B cell (primary cell): Measurements from ENCODE around the gene RAB26. TPM values are rescaled to one million over a fixed set of nuclear protein-coding genes. Genes with fewer than 3 reads are reported as not detected.

ENCODE experiments used
- ATAC-seq: fragments of 200-7000 bp; cut with Tn5 transposase; one replicate; pipeline ENCODE4 v1.10.0; 2021; ENCODE audit warnings: low read depth, mild to moderate bottlenecking, moderate number of reproducible peaks, moderate library complexity
- CTCF ChIA-PET: fragments of 350-600 bp; sonication (Branson Sonifier 250); formaldehyde crosslinking; loops from one replicate; lab custom pipeline; 2021; ENCODE audit warnings: antibody characterized with exemption, inconsistent platforms; lab: Charles Lee
- POLR2A ChIA-PET: fragments of 350-600 bp; sonication (Branson Sonifier 250); formaldehyde crosslinking; loops from one replicate; lab custom pipeline; 2021; ENCODE audit warnings: antibody characterized with exemption; lab: Charles Lee
- DNase-seq: peaks from one replicate; pipeline ENCODE4 v3.0.0; 2013
- H2AFZ ChIP-seq: 2 replicates; pipeline ENCODE4 v1.6.1; 2012; ENCODE audit warnings: mild to moderate bottlenecking, low read depth, low read length; ENCODE audit not compliant: insufficient read depth, poor library complexity, severe bottlenecking
- H3K27ac ChIP-seq, 2 donors: 1 replicate in 1 of 2; 2 replicates in 1 of 2; pipeline ENCODE4 v1.5.1; 2012 to 2013; ENCODE audit warnings: low read length in 2 of 2, mild to moderate bottlenecking in 2 of 2, moderate library complexity in 1 of 2
- H3K27me3 ChIP-seq, 4 experiments: fragments of 200-600 bp in 1 of 4; sonication (generic) in 1 of 4; replicated peaks in 1 of 4; 1 replicate in 2 of 4; 2 replicates in 2 of 4; pipeline versions ENCODE4 v1.6.1 to v1.7.0; 2013 to 2016; ENCODE audit warnings: low read length in 3 of 4, mild to moderate bottlenecking in 2 of 4, mixed read lengths in 1 of 4, moderate library complexity in 1 of 4; ENCODE audit not compliant: insufficient read depth in 4 of 4, control insufficient read depth in 3 of 4; ENCODE audit errors: control extremely low read depth in 1 of 4
- H3K36me3 ChIP-seq, 2 experiments: replicated peaks in 1 of 2; 1 replicate in 1 of 2; 2 replicates in 1 of 2; pipeline versions ENCODE4 v1.6.1 to v1.7.1; 2013; ENCODE audit warnings: low read length in 1 of 2; ENCODE audit not compliant: insufficient read depth in 2 of 2, control insufficient read depth in 1 of 2; ENCODE audit errors: control extremely low read depth in 1 of 2, extremely low read depth in 1 of 2
- H3K4me1 ChIP-seq, 2 donors: fragments of 200-600 bp in 1 of 2; sonication (generic) in 1 of 2; 1 replicate in 1 of 2; 2 replicates in 1 of 2; pipeline versions ENCODE4 v1.5.1 to v1.6.1; 2013 to 2017; ENCODE audit warnings: low read length in 2 of 2; ENCODE audit not compliant: control insufficient read depth in 2 of 2, insufficient read depth in 2 of 2
- H3K4me2 ChIP-seq: replicated peaks from 2 replicates; pipeline ENCODE3; 2012; ENCODE audit warnings: mild to moderate bottlenecking, low read depth, low read length; ENCODE audit not compliant: poor library complexity, severe bottlenecking
- H3K4me3 ChIP-seq, 5 experiments: fragments of 200-600 bp in 1 of 5; sonication (generic) in 1 of 5; 1 replicate in 3 of 5; 2 replicates in 2 of 5; pipeline versions ENCODE4 v1.5.1 to v1.7.0; 2011 to 2016; ENCODE audit warnings: low read length in 4 of 5, mild to moderate bottlenecking in 4 of 5, low read depth in 2 of 5, control low read depth in 1 of 5, moderate library complexity in 1 of 5; ENCODE audit not compliant: insufficient read depth in 1 of 5; ENCODE audit errors: control extremely low read depth in 1 of 5, extremely low read depth in 1 of 5
- H3K79me2 ChIP-seq: fragments of 200-600 bp; sonication (generic); one replicate; pipeline ENCODE4 v1.6.0; 2016; ENCODE audit warnings: low read length; ENCODE audit not compliant: control insufficient read depth, insufficient read depth
- H3K9ac ChIP-seq: fragments of 200-600 bp; sonication (generic); 2 replicates; pipeline ENCODE4 v1.6.1; 2017; ENCODE audit warnings: mild to moderate bottlenecking, low read length, moderate library complexity
- H3K9me3 ChIP-seq, 3 donors: one replicate each; pipeline versions ENCODE4 v1.6.1 to v1.7.1; 2013; ENCODE audit warnings: low read length in 2 of 3; ENCODE audit not compliant: control insufficient read depth in 2 of 3, insufficient read depth in 1 of 3; ENCODE audit errors: control extremely low read depth in 1 of 3
- H4K20me1 ChIP-seq: 2 replicates; pipeline ENCODE4 v1.6.0; 2012; ENCODE audit warnings: mild to moderate bottlenecking, low read length; ENCODE audit not compliant: insufficient read depth, control insufficient read depth, poor library complexity, severe bottlenecking
- H3K27ac Mint-ChIP-seq: one replicate; pipeline ENCODE4 v1.8.0; 2021; ENCODE audit warnings: mixed read lengths
- H3K27me3 Mint-ChIP-seq: one replicate; pipeline ENCODE4 v1.8.0; 2021; ENCODE audit warnings: mixed read lengths
- H3K4me1 Mint-ChIP-seq: one replicate; pipeline ENCODE4 v1.8.0; 2021; ENCODE audit warnings: mixed read lengths
- H3K4me3 Mint-ChIP-seq: one replicate; pipeline ENCODE4 v1.8.0; 2021; ENCODE audit warnings: mixed read lengths
- H3K9me3 Mint-ChIP-seq: one replicate; pipeline ENCODE4 v1.8.0; 2022; ENCODE audit warnings: mixed read lengths; ENCODE audit not compliant: insufficient read depth
- CTCF ChIP-seq: fragments of 200-600 bp; IDR thresholded peaks from one replicate; pipeline ENCODE4 v1.8.0; 2022; ENCODE audit warnings: antibody characterized with exemption, mild to moderate bottlenecking
- EZH2 ChIP-seq: IDR thresholded peaks from 2 replicates; pipeline ENCODE4 v1.6.1; 2012; ENCODE audit warnings: borderline replicate concordance, low read depth, mild to moderate bottlenecking, moderate library complexity, low read length; ENCODE audit not compliant: insufficient read depth, poor library complexity, severe bottlenecking
- WGBS: methylation state at CpG from one replicate; pipeline ENCODE4 v1.1.5; 2013; ENCODE audit warnings: missing lambda C conversion rate; ENCODE audit not compliant: insufficient coverage; 5-methylcytosine and 5-hydroxymethylcytosine counted together
- intact Hi-C: fragments of 100-400 bp; cut with micrococcal nuclease; formaldehyde crosslinking; loops from one replicate; pipeline ENCODE4 v1.10.0; 2022
- polyA plus RNA-seq: library from polyadenylated mRNA; depleted of rRNA; stranded (reverse); fragments of >200 nt; gene quantifications from 2 replicates; pipeline ENCODE4 v1.2.3, GENCODE V29; 2012
- total RNA-seq, 2 donors: library from RNA; stranded (reverse); fragments of 120-200 nt in 1 of 2; gene quantifications; 1 replicate in 1 of 2; 2 replicates in 1 of 2; pipeline versions ENCODE4 v1.2.3 to v1.2.4, GENCODE V29; 2013 to 2022

RAB26 gene
- total and polyA plus RNA-seq, 2 donors (not counting 1 experiment from before 2014, with no cell fraction given): 0.62 to 1.2 TPM

GRCh38 chr16:2173366-2173765 is 24.9 kb downstream of the RAB26 start:
- H3K9me3 Mint-ChIP-seq: no peaks in the 10 kb centered on the region
- Histone ChIP-seq H3K4me1 (no peaks in the 10 kb centered on the region), H4K20me1 (no peaks in the 10 kb centered on the region), H3K36me3 (peaks cover 0 to 36% of the 10 kb centered on the region in 2 experiments), H3K27ac (no peak overlapping the region), H3K27me3 (no peaks in the 10 kb centered on the region), H3K4me2 (no peak overlapping the region), H2AFZ (no peak overlapping the region), H3K9me3 (no peaks in the 10 kb centered on the region), H3K79me2 (peaks cover 13% of the 10 kb centered on the region), H3K9ac (no peak overlapping the region), H3K4me3 (no peak overlapping the region)
- H3K27ac Mint-ChIP-seq: no peak overlapping the region
- 98% methylated on average over 13 of the region's 14 CpGs for WGBS
- ChIA-PET POLR2A (no interaction called here), CTCF (no interaction called here)
- TF ChIP-seq EZH2: no peak
- H3K27me3 Mint-ChIP-seq: no peaks in the 10 kb centered on the region
- no peaks in the 10 kb centered on the region for H3K4me1 Mint-ChIP-seq
- intact Hi-C loops: no loop called here
- no peak for DNase-seq
- ATAC-seq: no peak
- no peak overlapping the region for H3K4me3 Mint-ChIP-seq

- WGBS: 99% methylated on average over 4 of the region's 4 CpGs
- H3K9me3 Mint-ChIP-seq: no peaks in the 10 kb centered on the region
- Histone ChIP-seq H4K20me1 (no peaks in the 10 kb centered on the region), H2AFZ (no peak overlapping the region), H3K9ac (no peak overlapping the region), H3K36me3 (peaks cover 0 to 32% of the 10 kb centered on the region in 2 experiments), H3K9me3 (no peaks in the 10 kb centered on the region), H3K79me2 (peaks cover 13% of the 10 kb centered on the region), H3K4me2 (no peak overlapping the region), H3K27me3 (no peaks in the 10 kb centered on the region), H3K4me3 (no peak overlapping the region), H3K27ac (no peak overlapping the region), H3K4me1 (no peaks in the 10 kb centered on the region)
- H3K4me1 Mint-ChIP-seq: no peaks in the 10 kb centered on the region
- DNase-seq (no peak), ATAC-seq (no peak)
- no peak overlapping the region for H3K4me3 Mint-ChIP-seq
- intact Hi-C loops: no loop called here
- no peak for TF ChIP-seq EZH2
- no peak for TF ChIP-seq CTCF
- ChIA-PET POLR2A (no interaction called here), CTCF (no interaction called here)
- H3K27ac Mint-ChIP-seq: no peak overlapping the region
- H3K27me3 Mint-ChIP-seq: no peaks in the 10 kb centered on the region
Measured at GRCh38 chr16:2173916-2174315, 25.5 kb downstream of the RAB26 start.
